GM21528 (cell line): ENCODE results near the gene LRRC4.

Source experiments
- ATAC-seq: cut with Tn5 transposase; IDR thresholded peaks from one replicate; pipeline ENCODE4 v1.9.1; 2021; ENCODE audit warnings: mild to moderate bottlenecking, moderate library complexity; ENCODE audit not compliant: unreplicated experiment, low FRiP score

The LRRC4 gene

GRCh38 chr7:128008141-128008540 lies 23.1 kb downstream of the LRRC4 start:
- no peak for ATAC-seq

- ATAC-seq, result no peak
These were observed 23.9 kb downstream of the LRRC4 start for GRCh38 chr7:128007303-128007680.

- no peak for ATAC-seq
These were observed 24.5 kb downstream of the LRRC4 start for GRCh38 chr7:128006550-128007302.

GRCh38 chr7:128005759-128006159 lies 25.5 kb downstream of the LRRC4 start:
- ATAC-seq, result no peak

GRCh38 chr7:128005117-128005516 lies 26.1 kb downstream of the LRRC4 start:
- no peak for ATAC-seq

GRCh38 chr7:128004623-128005022 lies 26.6 kb downstream of the LRRC4 start:
- ATAC-seq, result no peak

- peak; percentile 7 for ATAC-seq
These were observed 27.4 kb downstream of the LRRC4 start for GRCh38 chr7:128003787-128004186.

- ATAC-seq, result peak; percentile 68
These were observed 28.1 kb downstream of the LRRC4 start for GRCh38 chr7:128003167-128003566.

- no peak for ATAC-seq
These were observed 30.4 kb downstream of the LRRC4 start for GRCh38 chr7:128000854-128001265.

- ATAC-seq, result no peak
These were observed 31.2 kb downstream of the LRRC4 start for GRCh38 chr7:128000048-128000447.

GRCh38 chr7:127998671-127999070 lies 32.6 kb downstream of the LRRC4 start:
- no peak for ATAC-seq

GRCh38 chr7:127997226-127997922 lies 33.9 kb downstream of the LRRC4 start:
- no peak for ATAC-seq

- no peak for ATAC-seq
These were observed 34.8 kb downstream of the LRRC4 start for GRCh38 chr7:127996253-127997071.

- ATAC-seq, result no peak
These were observed 35.4 kb downstream of the LRRC4 start for GRCh38 chr7:127995881-127996215.

GRCh38 chr7:127995156-127995880 lies 35.9 kb downstream of the LRRC4 start:
- ATAC-seq, result no peak

GRCh38 chr7:127993987-127994386 lies 37.2 kb downstream of the LRRC4 start:
- ATAC-seq, result no peak

- no peak for ATAC-seq
These were observed 37.9 kb downstream of the LRRC4 start for GRCh38 chr7:127993317-127993716.

- no peak for ATAC-seq
These were observed 42.5 kb downstream of the LRRC4 start for GRCh38 chr7:127988751-127989150.

GRCh38 chr7:127986581-127987521 lies 44.4 kb downstream of the LRRC4 start:
- no peak for ATAC-seq
